ENCODE data around the gene NEDD8.

NEDD8 gene

GRCh38 chr14:24264298-24264697, 32.1 kb upstream of the NEDD8 start:
- no peak for TF ChIP-seq CTCF (IDR thresholded peaks at IDR 0.05; ENCODE audit: low read depth, low read length, missing control alignments)
- no peak overlapping the region for H3K4me3 ChIP-seq (replicated peaks; ENCODE audit: low read depth, low read length)
- DNase-seq (ENCODE audit: extremely low read depth, low read depth): no peak

GRCh38 chr14:24263848-24264247, 31.7 kb upstream of the NEDD8 start:
- H3K4me3 ChIP-seq (replicated peaks; ENCODE audit: low read depth, low read length): no peak overlapping the region
- no peak for DNase-seq (ENCODE audit: extremely low read depth, low read depth)
- no peak for TF ChIP-seq CTCF (IDR thresholded peaks at IDR 0.05; ENCODE audit: low read depth, low read length, missing control alignments)

DNA sequence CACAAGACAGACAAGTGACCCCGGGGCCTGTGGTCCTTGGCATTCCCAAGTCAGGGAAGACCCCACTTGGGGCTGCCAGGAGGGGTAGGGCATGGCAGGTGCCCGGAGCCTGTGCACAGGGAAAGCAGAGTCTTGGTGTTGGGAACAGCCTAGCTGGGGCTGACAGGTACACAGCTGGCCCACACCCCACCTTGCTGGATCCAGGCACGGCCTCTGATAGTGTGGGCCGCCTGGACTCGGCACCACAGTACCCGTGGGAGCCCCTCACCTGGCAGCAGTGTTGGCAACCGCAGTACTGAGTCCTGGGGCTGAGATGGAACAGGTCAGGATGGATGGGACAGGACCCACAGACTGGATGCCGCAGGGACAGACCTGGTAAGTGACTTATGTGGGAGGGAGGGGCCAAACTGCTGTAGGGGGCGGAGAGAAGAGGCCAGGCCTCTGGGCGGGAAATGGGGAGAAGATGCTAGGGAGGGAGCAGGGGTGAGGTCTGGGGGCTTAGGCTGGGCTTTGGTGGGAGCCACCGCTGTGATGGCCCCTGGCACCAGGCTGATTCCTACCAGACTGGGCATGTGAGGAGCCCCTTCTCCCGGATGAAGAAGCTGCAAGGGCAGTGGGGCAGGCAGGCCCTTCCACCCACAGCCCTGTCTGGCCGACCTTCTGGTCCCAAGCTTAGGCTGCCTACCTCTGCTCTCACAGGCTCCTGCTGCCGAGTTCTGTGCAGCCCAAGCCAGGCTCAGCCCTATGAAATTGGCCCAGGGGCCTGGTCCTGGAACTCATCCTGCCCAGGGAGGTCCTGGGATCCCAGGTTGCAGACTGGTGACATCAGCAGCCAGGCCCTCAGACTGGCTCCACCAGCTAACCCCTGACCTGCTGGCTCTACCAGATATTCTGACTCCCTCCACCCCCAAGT, 30.9 kb upstream of the NEDD8 start, which contains the start of gene TGM1:
Gene TGM1 (minus strand): TSS at position 357 of the 913 bp plus-strand sequence. CDS start 825 bp downstream, outside the sequence.
- no peak within 1 kb of the TSS for H3K4me3 ChIP-seq (replicated peaks; ENCODE audit: low read depth, low read length)
- no peak for TF ChIP-seq CTCF (IDR thresholded peaks at IDR 0.05; ENCODE audit: low read depth, low read length, missing control alignments)
- DNase-seq (ENCODE audit: extremely low read depth, low read depth): no peak

- no peak for DNase-seq (ENCODE audit: extremely low read depth, low read depth)
- TF ChIP-seq CTCF (IDR thresholded peaks at IDR 0.05; ENCODE audit: low read depth, low read length, missing control alignments): no peak
- no peak overlapping the region for H3K4me3 ChIP-seq (replicated peaks; ENCODE audit: low read depth, low read length)
Measured at GRCh38 chr14:24261969-24262327, 29.8 kb upstream of the NEDD8 start.

DNA sequence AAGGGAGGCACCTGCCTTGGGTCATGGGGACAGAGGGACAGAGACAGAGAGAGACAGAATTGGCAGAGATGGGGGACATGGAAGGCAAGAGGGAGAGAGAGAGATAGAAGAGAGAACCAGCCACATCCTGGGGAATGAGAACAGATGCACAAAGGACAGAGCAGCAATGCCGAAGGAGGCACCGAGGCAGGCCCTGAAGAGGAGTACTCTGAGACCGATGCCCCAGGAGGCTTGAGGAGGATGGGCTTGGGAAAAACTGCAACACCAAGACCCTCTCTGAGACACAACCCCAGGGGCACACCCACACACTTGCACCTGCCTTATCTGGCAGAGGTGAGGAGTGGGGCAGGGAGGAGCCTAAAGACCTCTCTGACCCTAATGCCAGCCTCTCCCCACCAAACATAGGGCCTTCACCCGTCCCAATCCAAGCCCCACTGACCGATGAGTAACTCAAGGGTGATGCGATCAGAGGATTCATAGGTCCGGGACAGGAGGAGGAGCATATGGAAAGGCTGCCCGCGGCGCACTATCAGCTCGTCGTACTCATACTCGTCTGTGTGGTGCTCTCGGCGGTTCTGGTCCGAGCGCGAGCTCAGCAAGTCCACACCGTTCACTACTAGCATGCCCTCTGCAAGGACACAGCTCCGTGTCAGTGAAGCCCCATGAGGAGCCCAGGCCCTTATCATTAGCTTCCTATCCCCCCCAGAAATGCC, 29.2 kb upstream of the NEDD8 start:
- DNase-seq (ENCODE audit: extremely low read depth, low read depth): no peak

GRCh38 chr14:24260780-24261157, 28.6 kb upstream of the NEDD8 start:
- no peak overlapping the region for H3K4me3 ChIP-seq (replicated peaks; ENCODE audit: low read depth, low read length)
- no peak for TF ChIP-seq CTCF (IDR thresholded peaks at IDR 0.05; ENCODE audit: low read depth, low read length, missing control alignments)
- no peak for DNase-seq (ENCODE audit: extremely low read depth, low read depth)

More for the DNA sequence above, 29.2 kb upstream of the NEDD8 start:
- H3K4me3 ChIP-seq (replicated peaks; ENCODE audit: low read depth, low read length): no peak overlapping the region
- no peak for TF ChIP-seq CTCF (IDR thresholded peaks at IDR 0.05; ENCODE audit: low read depth, low read length, missing control alignments)
